PC-3 (cell line): Measurements from ENCODE around the gene ANXA6. TPM values are rescaled to one million over a fixed set of nuclear protein-coding genes. Genes with fewer than 3 reads are reported as not detected.

Experiments
- ATAC-seq: fragments of 200-7000 bp; cut with Tn5 transposase; 2 replicates; pipeline ENCODE4 v1.9.1; 2020; ENCODE audit warnings: mild to moderate bottlenecking, moderate library complexity
- BruUV-seq: library from RNA; stranded (reverse); fragments of 400-500 nt; replicated peaks from 2 replicates; lab custom pipeline; 2021; lab: Mats Ljungman, UMichigan
- CTCF ChIA-PET: fragments of 300-600 bp; sonication (Branson Sonifier 250); formaldehyde crosslinking; loops from one replicate; lab custom pipeline; 2022; ENCODE audit warnings: antibody characterized with exemption; lab: Charles Lee
- POLR2A ChIA-PET: fragments of 300-600 bp; sonication (Branson Sonifier 250); formaldehyde crosslinking; loops from one replicate; lab custom pipeline; 2022; ENCODE audit warnings: antibody characterized with exemption; ENCODE audit not compliant: unreplicated experiment; lab: Charles Lee
- DNase-seq: peaks from one replicate; pipeline ENCODE4 v3.0.0-alpha.2; 2015
- H2AFZ ChIP-seq: fragments of 300-600 bp; sonication (generic); 2 replicates; pipeline ENCODE4 v1.6.0; 2016; ENCODE audit warnings: antibody characterized with exemption, low read length
- H3F3A ChIP-seq: fragments of 300-600 bp; sonication (generic); one replicate; pipeline ENCODE4 v1.6.0; 2017; ENCODE audit warnings: antibody characterized with exemption, low read length, control low read depth, mild to moderate bottlenecking; ENCODE audit not compliant: unreplicated experiment
- H3K27ac ChIP-seq: fragments of 300-600 bp; sonication (generic); 2 replicates; pipeline ENCODE4 v1.5.1; 2016; ENCODE audit warnings: mild to moderate bottlenecking, low read length
- H3K27me3 ChIP-seq: fragments of 300-600 bp; sonication (generic); 2 replicates; pipeline ENCODE4 v1.6.1; 2016; ENCODE audit warnings: low read length, mixed read lengths
- H3K36me3 ChIP-seq: fragments of 300-600 bp; sonication (generic); 2 replicates; pipeline ENCODE4 v1.6.1; 2016; ENCODE audit warnings: low read depth, mixed run types, low read length, mixed read lengths
- H3K4me1 ChIP-seq: fragments of 300-600 bp; sonication (generic); 2 replicates; pipeline ENCODE4 v1.5.1; 2016; ENCODE audit warnings: low read length; ENCODE audit not compliant: insufficient read depth
- H3K4me2 ChIP-seq: fragments of 300-600 bp; sonication (generic); 2 replicates; pipeline ENCODE4 v1.6.0; 2016; ENCODE audit warnings: low read length
- H3K4me3 ChIP-seq: fragments of 300-600 bp; sonication (generic); 2 replicates; pipeline ENCODE4 v1.5.1; 2016; ENCODE audit warnings: mild to moderate bottlenecking, low read length, mixed read lengths
- H3K79me2 ChIP-seq: fragments of 300-600 bp; sonication (generic); 2 replicates; pipeline ENCODE4 v1.6.1; 2017; ENCODE audit warnings: low read length, mixed read lengths
- H3K9ac ChIP-seq: fragments of 300-600 bp; sonication (generic); 2 replicates; pipeline ENCODE4 v1.6.0; 2016; ENCODE audit warnings: mild to moderate bottlenecking, low read length
- H3K9me2 ChIP-seq: fragments of 300-600 bp; sonication (generic); replicated peaks from 2 replicates; pipeline ENCODE4 v1.6.1; 2016; ENCODE audit warnings: mixed run types, low read length, mixed read lengths
- H3K9me3 ChIP-seq: fragments of 300-600 bp; sonication (generic); 2 replicates; pipeline ENCODE4 v1.6.1; 2016; ENCODE audit warnings: low read length, mixed read lengths
- H4K20me1 ChIP-seq: fragments of 300-600 bp; sonication (generic); 2 replicates; pipeline ENCODE4 v1.6.1; 2016; ENCODE audit warnings: low read length, mixed read lengths
- EZH2 ChIP-seq: fragments of 300-600 bp; sonication (generic); IDR thresholded peaks from one replicate; pipeline ENCODE4 v1.6.1; 2017; ENCODE audit warnings: antibody characterized with exemption, mild to moderate bottlenecking, low read length; ENCODE audit not compliant: unreplicated experiment
- EZH2phosphoT487 ChIP-seq: fragments of 300-600 bp; sonication (generic); IDR thresholded peaks from 2 replicates; pipeline ENCODE4 v1.6.1; 2018; ENCODE audit warnings: mild to moderate bottlenecking, antibody characterized with exemption, low read length, borderline replicate concordance
- intact Hi-C: fragments of 100-400 bp; cut with micrococcal nuclease; formaldehyde crosslinking; loops from 2 replicates; pipeline ENCODE4 v1.9.0; 2023
- total RNA-seq: library from RNA; depleted of rRNA; stranded (reverse); fragments of >200 nt; gene quantifications from 2 replicates; pipeline ENCODE4 v1.2.3, GENCODE V29; 2014
- TF ChIP-seq, protein P1 (sequence below): fragments of 300-600 bp; sonication (generic); conservative IDR thresholded peaks from 2 replicates; pipeline ENCODE4 v1.5.1; 2017; ENCODE audit warnings: antibody characterized with exemption, low read depth, mild to moderate bottlenecking, low read length

The ANXA6 gene
- total RNA-seq, 1 experiment from 2014 or later, result 122 TPM

DNA sequence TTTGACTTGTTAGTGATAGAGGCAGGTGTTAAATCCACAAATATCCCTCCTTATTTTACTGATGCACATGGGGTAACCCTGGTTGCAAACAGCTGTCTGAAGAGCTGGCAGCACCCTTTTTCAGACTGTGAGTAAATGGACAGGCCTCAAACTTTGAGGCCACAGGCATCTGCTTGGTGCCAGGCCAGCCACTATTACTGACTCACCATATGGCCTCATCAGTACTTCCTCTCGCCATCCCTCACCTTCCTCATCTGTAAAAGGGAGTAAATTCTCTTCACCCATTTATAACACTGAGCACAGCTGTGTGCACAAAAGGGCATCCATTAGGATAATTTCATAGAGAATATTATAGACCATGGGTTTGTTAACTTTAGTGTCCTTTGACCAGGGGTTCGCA lies 64.8 kb downstream of the ANXA6 start:
- peak; percentile 86 for DNase-seq

DNA sequence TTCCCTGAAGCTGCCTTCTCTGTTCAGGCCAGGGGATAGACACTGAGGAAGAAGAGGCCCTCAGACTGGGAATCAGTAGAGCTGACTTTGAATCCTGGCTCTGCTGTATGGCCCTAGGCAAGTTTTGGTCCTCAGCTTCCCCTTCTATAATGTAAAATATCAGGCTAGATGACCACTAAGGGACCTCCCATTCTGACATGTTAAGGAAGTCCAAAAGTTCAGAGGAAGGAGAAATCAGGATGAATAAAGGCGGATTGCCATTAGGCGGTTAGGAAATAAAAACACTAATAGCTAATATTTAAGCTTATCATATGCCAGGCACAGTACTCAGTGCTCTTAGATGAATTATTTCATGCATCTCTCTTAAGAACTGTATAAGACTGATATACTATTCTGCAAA lies 67.9 kb downstream of the ANXA6 start:
- peaks cover 42% of the 10 kb centered on the region for H3K4me1 ChIP-seq
- DNase-seq (no peak), ATAC-seq (no peak)
- no peak overlapping the region for H3K4me3 ChIP-seq
- H3K4me2 ChIP-seq, result no peak overlapping the region
- no peaks in the 10 kb centered on the region for H3K9me2 ChIP-seq
- H4K20me1 ChIP-seq, result no peaks in the 10 kb centered on the region
- H3F3A ChIP-seq, result peaks cover 6% of the 10 kb centered on the region
- TF ChIP-seq EZH2, result no peak
- TF ChIP-seq, protein P1, sequence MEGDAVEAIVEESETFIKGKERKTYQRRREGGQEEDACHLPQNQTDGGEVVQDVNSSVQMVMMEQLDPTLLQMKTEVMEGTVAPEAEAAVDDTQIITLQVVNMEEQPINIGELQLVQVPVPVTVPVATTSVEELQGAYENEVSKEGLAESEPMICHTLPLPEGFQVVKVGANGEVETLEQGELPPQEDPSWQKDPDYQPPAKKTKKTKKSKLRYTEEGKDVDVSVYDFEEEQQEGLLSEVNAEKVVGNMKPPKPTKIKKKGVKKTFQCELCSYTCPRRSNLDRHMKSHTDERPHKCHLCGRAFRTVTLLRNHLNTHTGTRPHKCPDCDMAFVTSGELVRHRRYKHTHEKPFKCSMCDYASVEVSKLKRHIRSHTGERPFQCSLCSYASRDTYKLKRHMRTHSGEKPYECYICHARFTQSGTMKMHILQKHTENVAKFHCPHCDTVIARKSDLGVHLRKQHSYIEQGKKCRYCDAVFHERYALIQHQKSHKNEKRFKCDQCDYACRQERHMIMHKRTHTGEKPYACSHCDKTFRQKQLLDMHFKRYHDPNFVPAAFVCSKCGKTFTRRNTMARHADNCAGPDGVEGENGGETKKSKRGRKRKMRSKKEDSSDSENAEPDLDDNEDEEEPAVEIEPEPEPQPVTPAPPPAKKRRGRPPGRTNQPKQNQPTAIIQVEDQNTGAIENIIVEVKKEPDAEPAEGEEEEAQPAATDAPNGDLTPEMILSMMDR, result no peak
- BruUV-seq, result no TSS peak
- ChIA-PET CTCF (no interaction called here), POLR2A (interaction anchor here (0.6 kb wide), 1 partner anchor 24 kb away, joined by 3 read pairs; no protein-coding TSS in a partner anchor)
- intact Hi-C loops, result no loop called here
- no peak overlapping the region for H3K9ac ChIP-seq
- no peak overlapping the region for H2AFZ ChIP-seq
- no peaks in the 10 kb centered on the region for H3K36me3 ChIP-seq
- H3K9me3 ChIP-seq, result no peaks in the 10 kb centered on the region
- H3K27ac ChIP-seq, result no peak overlapping the region
- no peaks in the 10 kb centered on the region for H3K27me3 ChIP-seq
- no peaks in the 10 kb centered on the region for H3K79me2 ChIP-seq

More for the DNA sequence above, 64.8 kb downstream of the ANXA6 start:
- intact Hi-C loops, result loop anchor here (1.0 kb wide), 1 partner anchor 9 kb away; no protein-coding TSS in a partner anchor
- ChIA-PET POLR2A (interaction anchor here (0.5 kb wide), 1 partner anchor 334 kb away, joined by 3 read pairs; no protein-coding TSS in a partner anchor), CTCF (interaction anchor here (0.8 kb wide), 1 partner anchor 44 kb away, joined by 4 read pairs; no protein-coding TSS in a partner anchor)
- BruUV-seq, result no TSS peak
- Histone ChIP-seq H4K20me1 (no peaks in the 10 kb centered on the region), H3K27ac (peak overlapping the region; percentile 96), H3K79me2 (no peaks in the 10 kb centered on the region), H3K4me3 (peak overlapping the region; percentile 18; the same call in 1 of the 2 replicates), H3F3A (peaks cover 6% of the 10 kb centered on the region), H3K4me2 (peak overlapping the region; percentile 58), H3K9me3 (no peaks in the 10 kb centered on the region), H3K36me3 (no peaks in the 10 kb centered on the region), H2AFZ (no peak overlapping the region), H3K4me1 (peaks cover 42% of the 10 kb centered on the region), H3K27me3 (no peaks in the 10 kb centered on the region), H3K9ac (peak overlapping the region; percentile 74), H3K9me2 (no peaks in the 10 kb centered on the region)
- ATAC-seq, result peak; percentile 66
- TF ChIP-seq, protein P1, result no peak
- no peak for TF ChIP-seq EZH2phosphoT487
- no peak for TF ChIP-seq EZH2

DNA sequence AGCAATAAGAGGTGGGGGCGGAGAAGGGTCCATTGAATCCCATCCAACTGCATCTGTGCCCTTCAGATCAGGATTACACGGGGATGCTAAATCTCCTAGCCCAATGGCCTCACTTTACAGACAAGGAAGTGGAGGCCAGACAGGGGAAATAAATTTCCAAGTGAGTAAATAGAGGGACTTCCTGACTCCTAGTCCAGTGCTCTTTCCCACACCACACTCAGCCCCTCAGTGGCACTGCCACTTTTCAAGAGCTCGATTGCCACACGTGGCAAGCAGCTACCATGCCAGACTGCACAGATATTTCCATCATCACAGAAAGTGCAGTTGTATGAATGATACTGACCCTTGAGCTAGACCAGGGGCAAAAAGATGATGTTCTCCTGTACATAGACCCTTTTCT lies 68.6 kb downstream of the ANXA6 start:
- no peaks in the 10 kb centered on the region for H3K79me2 ChIP-seq
- no peak for ATAC-seq
- no peak overlapping the region for H3K27ac ChIP-seq
- H2AFZ ChIP-seq, result no peak overlapping the region
- intact Hi-C loops, result no loop called here
- H3K4me1 ChIP-seq, result peaks cover 38% of the 10 kb centered on the region
- H3K4me2 ChIP-seq, result no peak overlapping the region
- H3K9me3 ChIP-seq, result no peaks in the 10 kb centered on the region
- H3K9me2 ChIP-seq, result no peaks in the 10 kb centered on the region
- POLR2A ChIA-PET, result interaction anchor here (0.6 kb wide), 1 partner anchor 25 kb away, joined by 3 read pairs; no protein-coding TSS in a partner anchor
- H3K36me3 ChIP-seq, result no peaks in the 10 kb centered on the region
- H3K27me3 ChIP-seq, result no peaks in the 10 kb centered on the region
- TF ChIP-seq, protein P1, result no peak
- no peak for TF ChIP-seq EZH2phosphoT487
- TF ChIP-seq EZH2, result no peak
- H4K20me1 ChIP-seq, result no peaks in the 10 kb centered on the region
- no peak overlapping the region for H3K4me3 ChIP-seq
- no TSS peak for BruUV-seq
- H3F3A ChIP-seq, result peaks cover 6% of the 10 kb centered on the region
- no peak overlapping the region for H3K9ac ChIP-seq
- CTCF ChIA-PET, result no interaction called here
- DNase-seq, result no peak
